ENCODE measurements around the gene SOD1.

GRCh38 chr21:31624961-31625491 lies 34.5 kb upstream of the SOD1 start:
- TF ChIP-seq CTCF (IDR thresholded peaks at IDR 0.05; ENCODE audit: low read length) (no peak), EZH2 (IDR thresholded peaks at IDR 0.05; ENCODE audit: borderline replicate concordance, low read length) (no peak)

Measured in OCI-LY1 (cell line).